Thoracic aorta (tissue), 2 donors: ENCODE data around the gene CHTF18. TPM values are rescaled to one million over a fixed set of nuclear protein-coding genes. Genes with fewer than 3 reads are reported as not detected.

Experiments
- ATAC-seq: fragments of 150-250 bp; one replicate; pipeline ENCODE4 v1.8.0; 2017; ENCODE audit warnings: low read depth; ENCODE audit not compliant: insufficient number of reproducible peaks, low FRiP score
- DNase-seq: peaks from one replicate; pipeline ENCODE4 v3.0.0-alpha.2; 2020; ENCODE audit warnings: low spot score
- H3K27ac ChIP-seq, 2 donors: fragments of 200-600 bp; sonication (generic); 1 replicate in 1 of 2; 2 replicates in 1 of 2; pipeline ENCODE4 v1.5.1; 2016; ENCODE audit warnings: mild to moderate bottlenecking in 2 of 2, moderate library complexity in 2 of 2
- H3K27me3 ChIP-seq: fragments of 200-600 bp; sonication (generic); replicated peaks from 2 replicates; pipeline ENCODE4 v1.6.0; 2016; ENCODE audit warnings: mild to moderate bottlenecking; ENCODE audit not compliant: insufficient read depth
- H3K36me3 ChIP-seq: fragments of 200-600 bp; sonication (generic); one replicate; pipeline ENCODE4 v1.5.1; 2016
- H3K4me1 ChIP-seq, 2 donors: fragments of 200-600 bp; sonication (generic); 1 replicate in 1 of 2; 2 replicates in 1 of 2; pipeline versions ENCODE4 v1.5.1 to v1.6.0; 2016; ENCODE audit warnings: low read depth in 2 of 2, mild to moderate bottlenecking in 1 of 2; ENCODE audit not compliant: control insufficient read depth in 1 of 2
- H3K4me3 ChIP-seq: fragments of 200-600 bp; sonication (generic); 2 replicates; pipeline ENCODE4 v1.5.1; 2016; ENCODE audit warnings: mild to moderate bottlenecking
- H3K9me3 ChIP-seq: fragments of 200-600 bp; sonication (generic); 2 replicates; pipeline ENCODE4 v1.5.1; 2016
- total RNA-seq, 2 donors: library from RNA; depleted of rRNA; stranded (reverse); fragments of >200 nt; gene quantifications; one replicate each; pipeline versions ENCODE4 v1.1.0 to v1.2.3, GENCODE V29; 2016
- TF ChIP-seq, protein P1 (sequence below): fragments of 200-600 bp; sonication (generic); IDR thresholded peaks from one replicate; pipeline ENCODE4 v1.5.1; 2019; ENCODE audit warnings: antibody characterized with exemption

Gene CHTF18
- total RNA-seq, 2 donors from 2014 or later = 10.2 to 15.4 TPM

DNA sequence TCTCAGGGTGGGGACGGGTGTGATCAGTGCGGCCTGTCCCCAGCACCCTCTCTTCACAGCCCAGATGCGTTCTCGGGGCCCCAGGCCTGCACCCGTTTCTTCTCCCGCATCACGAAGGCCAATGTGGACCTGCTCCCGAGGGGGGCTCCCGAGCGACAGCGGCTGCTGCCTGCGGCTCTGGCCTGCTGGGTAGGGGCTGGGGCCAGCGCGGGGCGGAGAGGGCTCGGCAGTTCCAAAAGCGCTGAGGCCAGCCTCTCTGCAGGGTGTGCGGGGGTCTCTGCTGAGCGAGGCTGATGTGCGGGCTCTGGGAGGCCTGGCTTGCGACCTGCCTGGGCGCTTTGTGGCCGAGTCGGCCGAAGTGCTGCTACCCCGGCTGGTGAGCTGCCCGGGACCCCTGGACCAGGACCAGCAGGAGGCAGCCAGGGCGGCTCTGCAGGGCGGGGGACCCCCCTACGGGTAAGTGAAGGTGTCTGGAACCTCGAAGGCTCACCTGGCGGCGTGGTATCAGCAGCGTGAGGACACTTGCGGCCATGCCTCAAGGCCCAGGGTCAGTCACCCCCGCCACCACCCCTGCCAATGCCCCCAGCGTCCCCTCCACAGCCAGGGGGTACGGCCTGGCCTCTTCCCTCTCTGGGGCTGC is 23.5 kb upstream of the CHTF18 start:
- DNase-seq = no peak
- Histone ChIP-seq H3K4me3 (no peak overlapping the region), H3K27ac (no peak overlapping the region), H3K9me3 (no peaks in the 10 kb centered on the region), H3K27me3 (no peaks in the 10 kb centered on the region), H3K36me3 (no peaks in the 10 kb centered on the region), H3K4me1 (no peaks in the 10 kb centered on the region)
- TF ChIP-seq, protein P1, sequence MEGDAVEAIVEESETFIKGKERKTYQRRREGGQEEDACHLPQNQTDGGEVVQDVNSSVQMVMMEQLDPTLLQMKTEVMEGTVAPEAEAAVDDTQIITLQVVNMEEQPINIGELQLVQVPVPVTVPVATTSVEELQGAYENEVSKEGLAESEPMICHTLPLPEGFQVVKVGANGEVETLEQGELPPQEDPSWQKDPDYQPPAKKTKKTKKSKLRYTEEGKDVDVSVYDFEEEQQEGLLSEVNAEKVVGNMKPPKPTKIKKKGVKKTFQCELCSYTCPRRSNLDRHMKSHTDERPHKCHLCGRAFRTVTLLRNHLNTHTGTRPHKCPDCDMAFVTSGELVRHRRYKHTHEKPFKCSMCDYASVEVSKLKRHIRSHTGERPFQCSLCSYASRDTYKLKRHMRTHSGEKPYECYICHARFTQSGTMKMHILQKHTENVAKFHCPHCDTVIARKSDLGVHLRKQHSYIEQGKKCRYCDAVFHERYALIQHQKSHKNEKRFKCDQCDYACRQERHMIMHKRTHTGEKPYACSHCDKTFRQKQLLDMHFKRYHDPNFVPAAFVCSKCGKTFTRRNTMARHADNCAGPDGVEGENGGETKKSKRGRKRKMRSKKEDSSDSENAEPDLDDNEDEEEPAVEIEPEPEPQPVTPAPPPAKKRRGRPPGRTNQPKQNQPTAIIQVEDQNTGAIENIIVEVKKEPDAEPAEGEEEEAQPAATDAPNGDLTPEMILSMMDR = no peak
- ATAC-seq = no peak

DNA sequence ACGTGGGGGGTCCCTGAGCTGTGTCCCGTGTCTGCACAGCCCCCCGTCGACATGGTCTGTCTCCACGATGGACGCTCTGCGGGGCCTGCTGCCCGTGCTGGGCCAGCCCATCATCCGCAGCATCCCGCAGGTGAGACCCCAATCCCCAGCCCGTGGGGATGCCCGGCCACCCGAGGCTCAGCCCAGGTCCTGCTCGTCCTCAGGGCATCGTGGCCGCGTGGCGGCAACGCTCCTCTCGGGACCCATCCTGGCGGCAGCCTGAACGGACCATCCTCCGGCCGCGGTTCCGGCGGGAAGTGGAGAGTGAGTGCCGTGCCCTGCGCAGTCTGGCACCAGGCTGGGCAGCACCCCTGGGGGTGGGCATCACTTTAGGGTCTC is 22.9 kb upstream of the CHTF18 start:
- ATAC-seq = no peak
- H3K4me1 ChIP-seq = no peaks in the 10 kb centered on the region
- no peak for DNase-seq
- H3K9me3 ChIP-seq = no peaks in the 10 kb centered on the region
- H3K36me3 ChIP-seq = no peaks in the 10 kb centered on the region
- no peaks in the 10 kb centered on the region for H3K27me3 ChIP-seq
- no peak overlapping the region for H3K4me3 ChIP-seq
- H3K27ac ChIP-seq = no peak overlapping the region
- TF ChIP-seq, protein P1 = no peak

DNA sequence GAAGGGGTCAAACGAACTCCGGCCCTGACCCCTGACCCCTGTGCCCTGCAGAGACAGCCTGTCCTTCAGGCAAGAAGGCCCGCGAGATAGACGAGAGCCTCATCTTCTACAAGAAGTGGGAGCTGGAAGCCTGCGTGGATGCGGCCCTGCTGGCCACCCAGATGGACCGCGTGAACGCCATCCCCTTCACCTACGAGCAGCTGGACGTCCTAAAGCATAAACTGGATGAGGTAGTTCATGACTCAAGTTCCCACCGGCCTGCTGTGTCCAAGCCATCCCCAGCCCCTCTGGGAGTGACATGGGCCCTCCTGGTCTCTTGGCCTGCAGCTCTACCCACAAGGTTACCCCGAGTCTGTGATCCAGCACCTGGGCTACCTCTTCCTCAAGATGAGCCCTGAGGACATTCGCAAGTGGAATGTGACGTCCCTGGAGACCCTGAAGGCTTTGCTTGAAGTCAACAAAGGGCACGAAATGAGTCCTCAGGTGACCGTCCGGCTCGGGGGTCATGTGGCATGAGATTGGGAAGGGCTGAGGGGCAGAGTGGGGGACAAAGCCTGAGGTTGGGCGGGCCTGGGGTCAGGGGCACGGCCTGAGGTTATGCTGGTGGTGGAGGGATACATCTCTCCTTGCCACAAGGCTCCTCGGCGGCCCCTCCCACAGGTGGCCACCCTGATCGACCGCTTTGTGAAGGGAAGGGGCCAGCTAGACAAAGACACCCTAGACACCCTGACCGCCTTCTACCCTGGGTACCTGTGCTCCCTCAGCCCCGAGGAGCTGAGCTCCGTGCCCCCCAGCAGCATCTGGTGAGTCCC is 22.2 kb upstream of the CHTF18 start:
- Histone ChIP-seq H3K27ac (no peak overlapping the region), H3K9me3 (no peaks in the 10 kb centered on the region), H3K36me3 (no peaks in the 10 kb centered on the region), H3K27me3 (no peaks in the 10 kb centered on the region), H3K4me1 (no peaks in the 10 kb centered on the region), H3K4me3 (no peak overlapping the region)
- TF ChIP-seq, protein P1 = no peak
- no peak for ATAC-seq
- DNase-seq = no peak

DNA sequence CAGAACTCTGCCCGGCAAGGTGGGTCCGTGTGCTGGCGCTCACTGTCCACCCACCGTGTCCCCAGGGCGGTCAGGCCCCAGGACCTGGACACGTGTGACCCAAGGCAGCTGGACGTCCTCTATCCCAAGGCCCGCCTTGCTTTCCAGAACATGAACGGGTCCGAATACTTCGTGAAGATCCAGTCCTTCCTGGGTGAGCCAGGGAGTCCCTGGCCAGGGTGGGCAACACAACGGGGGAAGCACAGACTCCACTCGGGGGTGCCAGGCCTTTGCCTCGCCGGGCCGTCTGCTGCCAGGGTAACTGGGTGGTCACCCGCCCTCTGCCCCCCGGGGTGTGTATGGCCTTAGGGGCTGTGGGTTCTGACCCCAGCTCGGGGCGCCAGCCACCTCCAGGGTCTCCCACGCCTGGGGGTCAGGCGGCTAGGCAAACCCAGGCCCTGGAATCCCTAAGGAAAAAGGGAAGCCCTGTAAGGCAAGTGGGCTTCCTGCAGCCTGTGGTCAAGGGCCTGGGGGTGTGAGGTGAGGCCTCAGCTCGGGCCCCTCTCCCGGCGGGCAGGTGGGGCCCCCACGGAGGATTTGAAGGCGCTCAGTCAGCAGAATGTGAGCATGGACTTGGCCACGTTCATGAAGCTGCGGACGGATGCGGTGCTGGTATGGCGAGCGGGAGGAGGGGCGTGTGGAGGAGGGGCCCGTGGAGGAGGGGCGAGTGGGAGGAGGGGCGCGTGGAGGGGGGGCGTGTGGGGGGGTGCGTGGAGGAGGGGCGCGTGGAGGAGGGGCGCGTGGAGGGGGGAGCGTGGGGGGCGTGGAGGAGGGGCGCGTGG is 21.4 kb upstream of the CHTF18 start:
- H3K27ac ChIP-seq = no peak overlapping the region
- TF ChIP-seq, protein P1 = no peak
- no peak for ATAC-seq
- DNase-seq = no peak
- no peaks in the 10 kb centered on the region for H3K27me3 ChIP-seq
- no peaks in the 10 kb centered on the region for H3K9me3 ChIP-seq
- no peaks in the 10 kb centered on the region for H3K36me3 ChIP-seq
- no peak overlapping the region for H3K4me3 ChIP-seq
- H3K4me1 ChIP-seq = no peaks in the 10 kb centered on the region

DNA sequence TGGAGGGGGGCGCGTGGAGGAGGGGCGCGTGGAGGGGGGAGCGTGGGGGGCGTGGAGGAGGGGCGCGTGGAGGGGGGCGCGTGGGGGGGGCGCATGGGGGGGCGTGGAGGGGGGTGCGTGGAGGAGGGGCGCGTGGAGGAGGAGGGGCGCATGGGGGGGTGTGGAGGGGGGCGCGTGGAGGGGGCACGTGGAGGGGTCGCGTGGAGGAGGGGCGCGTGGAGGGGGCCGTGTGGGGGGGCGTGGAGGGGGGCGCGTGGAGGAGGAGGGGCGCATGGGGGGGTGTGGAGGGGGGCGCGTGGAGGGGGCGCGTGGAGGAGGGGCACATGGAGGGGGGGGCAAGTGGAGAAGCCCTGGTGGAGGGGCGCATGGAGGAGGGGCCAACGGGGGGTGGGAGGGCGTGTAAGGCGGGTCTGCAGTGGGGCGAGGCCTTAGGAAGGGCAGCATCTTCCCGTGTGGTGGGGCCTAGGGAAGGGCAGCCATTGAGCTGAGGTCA is 20.6 kb upstream of the CHTF18 start:
- Histone ChIP-seq H3K4me3 (no peak overlapping the region), H3K4me1 (no peaks in the 10 kb centered on the region), H3K9me3 (no peaks in the 10 kb centered on the region), H3K27me3 (no peaks in the 10 kb centered on the region), H3K36me3 (no peaks in the 10 kb centered on the region), H3K27ac (no peak overlapping the region)
- TF ChIP-seq, protein P1 = no peak
- DNase-seq = no peak
- ATAC-seq = no peak
